HG03064 (cell line): Measurements from ENCODE around the gene EPS8L2.

ENCODE experiments used
- ATAC-seq: cut with Tn5 transposase; IDR thresholded peaks from one replicate; pipeline ENCODE4 v1.9.1; 2021; ENCODE audit warnings: low read depth; ENCODE audit not compliant: unreplicated experiment

EPS8L2 gene

GRCh38 chr11:772429-773390 is 66.7 kb downstream of the EPS8L2 start:
- no peak for ATAC-seq

GRCh38 chr11:773425-773824 is 67.4 kb downstream of the EPS8L2 start:
- no peak for ATAC-seq

- no peak for ATAC-seq
These were observed 67.8 kb downstream of the EPS8L2 start for GRCh38 chr11:773830-774229.

- ATAC-seq: no peak
These were observed 69.0 kb downstream of the EPS8L2 start for GRCh38 chr11:774873-775592.

DNA sequence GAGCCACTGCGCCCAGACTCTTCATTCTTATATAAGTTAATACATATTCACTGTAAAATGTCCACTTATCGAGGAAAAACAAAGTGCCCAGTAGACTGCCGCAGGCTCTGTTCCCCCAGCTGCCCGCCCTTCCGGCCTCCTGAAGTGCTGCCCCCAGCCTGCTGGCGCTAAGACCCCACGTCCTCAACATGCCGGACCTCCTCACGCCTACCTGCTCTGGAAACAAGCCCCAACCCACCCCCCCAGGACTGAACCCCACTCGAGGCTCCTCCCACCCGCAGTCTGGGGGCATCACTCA is 70.2 kb downstream of the EPS8L2 start:
- no peak for ATAC-seq

- peak; percentile 10 for ATAC-seq
These were observed 70.7 kb downstream of the EPS8L2 start for GRCh38 chr11:776561-777287.
